ENCODE results near the gene HSBP1. TPM values are rescaled to one million over a fixed set of nuclear protein-coding genes. Genes with fewer than 3 reads are reported as not detected.

Gene HSBP1
- total RNA-seq, 1 donor from 2014 or later, result 197 TPM

DNA sequence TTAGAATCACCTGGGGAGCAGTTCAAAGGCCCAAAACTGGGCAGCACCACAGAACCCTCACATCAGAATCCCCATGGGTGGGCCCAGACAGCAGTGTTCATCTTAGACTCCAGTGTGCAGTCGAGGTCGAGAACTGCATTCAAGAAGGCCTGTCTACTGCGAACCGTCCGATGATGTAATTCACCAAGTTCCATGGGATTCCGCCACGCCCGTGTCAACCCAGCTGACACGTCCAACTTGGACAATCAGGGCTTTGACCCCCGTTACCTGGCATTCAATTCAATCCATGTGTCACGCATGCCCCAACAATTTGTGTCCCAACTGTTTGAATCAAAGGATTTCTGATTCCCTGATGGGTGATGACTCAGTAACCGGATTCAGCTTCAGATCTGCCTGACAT, 9.2 kb downstream of the HSBP1 start:
- TF ChIP-seq, protein P1, sequence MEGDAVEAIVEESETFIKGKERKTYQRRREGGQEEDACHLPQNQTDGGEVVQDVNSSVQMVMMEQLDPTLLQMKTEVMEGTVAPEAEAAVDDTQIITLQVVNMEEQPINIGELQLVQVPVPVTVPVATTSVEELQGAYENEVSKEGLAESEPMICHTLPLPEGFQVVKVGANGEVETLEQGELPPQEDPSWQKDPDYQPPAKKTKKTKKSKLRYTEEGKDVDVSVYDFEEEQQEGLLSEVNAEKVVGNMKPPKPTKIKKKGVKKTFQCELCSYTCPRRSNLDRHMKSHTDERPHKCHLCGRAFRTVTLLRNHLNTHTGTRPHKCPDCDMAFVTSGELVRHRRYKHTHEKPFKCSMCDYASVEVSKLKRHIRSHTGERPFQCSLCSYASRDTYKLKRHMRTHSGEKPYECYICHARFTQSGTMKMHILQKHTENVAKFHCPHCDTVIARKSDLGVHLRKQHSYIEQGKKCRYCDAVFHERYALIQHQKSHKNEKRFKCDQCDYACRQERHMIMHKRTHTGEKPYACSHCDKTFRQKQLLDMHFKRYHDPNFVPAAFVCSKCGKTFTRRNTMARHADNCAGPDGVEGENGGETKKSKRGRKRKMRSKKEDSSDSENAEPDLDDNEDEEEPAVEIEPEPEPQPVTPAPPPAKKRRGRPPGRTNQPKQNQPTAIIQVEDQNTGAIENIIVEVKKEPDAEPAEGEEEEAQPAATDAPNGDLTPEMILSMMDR (IDR thresholded peaks at IDR 0.05; ENCODE audit: unreplicated experiment), result no peak
- Mint-ChIP-seq H3K9me3 (ENCODE audit: low read depth) (no peaks in the 10 kb centered on the region), H3K27ac (no peak overlapping the region), H3K27me3 (no peaks in the 10 kb centered on the region), H3K4me1 (ENCODE audit: low read depth) (peaks cover 16% of the 10 kb centered on the region), H3K36me3 (ENCODE audit: insufficient read depth) (peaks cover 2% of the 10 kb centered on the region), H3K4me3 (ENCODE audit: low read depth) (no peak overlapping the region)
- DNase-seq (ENCODE audit: low spot score, unreplicated experiment), result no peak

DNA sequence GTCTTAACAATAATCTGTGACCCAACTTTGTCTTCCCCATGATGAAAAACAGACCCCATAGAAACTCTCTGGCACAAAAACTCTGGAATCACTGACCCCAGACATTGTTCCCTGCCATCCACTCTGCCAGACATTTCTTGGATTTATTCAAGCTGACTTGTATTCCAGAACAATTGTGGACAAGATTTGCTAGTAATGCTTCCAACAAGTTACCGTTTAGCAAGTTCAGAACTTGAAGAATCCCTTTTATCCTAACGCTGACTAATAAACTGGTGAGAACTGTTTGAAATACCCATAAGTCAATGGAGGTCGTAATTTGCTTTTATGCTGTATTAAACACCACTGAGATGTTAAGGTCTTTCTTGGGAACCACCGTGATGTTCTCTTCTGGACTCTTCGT, 10.5 kb downstream of the HSBP1 start:
- Mint-ChIP-seq H3K36me3 (ENCODE audit: insufficient read depth) (no peaks in the 10 kb centered on the region), H3K4me1 (ENCODE audit: low read depth) (peaks cover 16% of the 10 kb centered on the region), H3K9me3 (ENCODE audit: low read depth) (no peaks in the 10 kb centered on the region), H3K27ac (no peak overlapping the region), H3K4me3 (ENCODE audit: low read depth) (no peak overlapping the region), H3K27me3 (no peaks in the 10 kb centered on the region)
- TF ChIP-seq, protein P1 (IDR thresholded peaks at IDR 0.05; ENCODE audit: unreplicated experiment), result no peak
- DNase-seq (ENCODE audit: low spot score, unreplicated experiment), result no peak

DNA sequence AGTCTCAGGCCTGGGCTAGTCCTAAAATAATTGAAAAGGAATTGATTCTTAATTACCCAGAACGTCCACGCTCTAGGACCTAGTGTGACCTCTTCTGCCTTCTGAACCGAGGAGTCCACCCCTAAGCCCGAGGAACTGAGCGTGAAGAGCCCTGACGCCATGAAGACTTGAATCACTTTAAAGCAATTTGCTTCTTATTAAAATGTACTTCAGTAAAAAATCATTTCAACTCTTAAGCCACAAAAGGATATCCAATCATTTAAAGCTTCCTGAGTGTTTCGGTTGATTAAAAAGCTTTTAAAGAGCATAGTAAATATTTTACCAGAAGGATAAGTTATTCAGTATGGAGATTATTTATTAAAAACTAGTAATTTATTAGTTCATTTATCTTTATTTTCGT, 11.6 kb downstream of the HSBP1 start:
- peaks cover 6% of the 10 kb centered on the region for H3K4me1 Mint-ChIP-seq (ENCODE audit: low read depth)
- no peak overlapping the region for H3K27ac Mint-ChIP-seq
- H3K4me3 Mint-ChIP-seq (ENCODE audit: low read depth), result no peak overlapping the region
- H3K9me3 Mint-ChIP-seq (ENCODE audit: low read depth), result no peaks in the 10 kb centered on the region
- TF ChIP-seq, protein P1 (IDR thresholded peaks at IDR 0.05; ENCODE audit: unreplicated experiment), result no peak
- no peaks in the 10 kb centered on the region for H3K36me3 Mint-ChIP-seq (ENCODE audit: insufficient read depth)
- H3K27me3 Mint-ChIP-seq, result no peaks in the 10 kb centered on the region
- no peak for DNase-seq (ENCODE audit: low spot score, unreplicated experiment)

GRCh38 chr16:83826146-83826913, 18.6 kb downstream of the HSBP1 start:
- no peak overlapping the region for H3K27ac Mint-ChIP-seq
- no peak overlapping the region for H3K4me3 Mint-ChIP-seq (ENCODE audit: low read depth)
- peaks cover 3% of the 10 kb centered on the region for H3K27me3 Mint-ChIP-seq
- TF ChIP-seq, protein P1 (IDR thresholded peaks at IDR 0.05; ENCODE audit: unreplicated experiment), result peak; percentile 95
- no peaks in the 10 kb centered on the region for H3K36me3 Mint-ChIP-seq (ENCODE audit: insufficient read depth)
- H3K9me3 Mint-ChIP-seq (ENCODE audit: low read depth), result no peaks in the 10 kb centered on the region
- no peaks in the 10 kb centered on the region for H3K4me1 Mint-ChIP-seq (ENCODE audit: low read depth)
- peak; percentile 80 for DNase-seq (ENCODE audit: low spot score, unreplicated experiment)

GRCh38 chr16:83830091-83830768, 22.5 kb downstream of the HSBP1 start:
- no peaks in the 10 kb centered on the region for H3K4me1 Mint-ChIP-seq (ENCODE audit: low read depth)
- H3K36me3 Mint-ChIP-seq (ENCODE audit: insufficient read depth), result no peaks in the 10 kb centered on the region
- peaks cover 3% of the 10 kb centered on the region for H3K27me3 Mint-ChIP-seq
- no peak overlapping the region for H3K27ac Mint-ChIP-seq
- TF ChIP-seq, protein P1 (IDR thresholded peaks at IDR 0.05; ENCODE audit: unreplicated experiment), result no peak
- DNase-seq (ENCODE audit: low spot score, unreplicated experiment), result no peak
- H3K9me3 Mint-ChIP-seq (ENCODE audit: low read depth), result no peaks in the 10 kb centered on the region
- H3K4me3 Mint-ChIP-seq (ENCODE audit: low read depth), result no peak overlapping the region
